ENCODE data around the gene ARMC5.

DNA sequence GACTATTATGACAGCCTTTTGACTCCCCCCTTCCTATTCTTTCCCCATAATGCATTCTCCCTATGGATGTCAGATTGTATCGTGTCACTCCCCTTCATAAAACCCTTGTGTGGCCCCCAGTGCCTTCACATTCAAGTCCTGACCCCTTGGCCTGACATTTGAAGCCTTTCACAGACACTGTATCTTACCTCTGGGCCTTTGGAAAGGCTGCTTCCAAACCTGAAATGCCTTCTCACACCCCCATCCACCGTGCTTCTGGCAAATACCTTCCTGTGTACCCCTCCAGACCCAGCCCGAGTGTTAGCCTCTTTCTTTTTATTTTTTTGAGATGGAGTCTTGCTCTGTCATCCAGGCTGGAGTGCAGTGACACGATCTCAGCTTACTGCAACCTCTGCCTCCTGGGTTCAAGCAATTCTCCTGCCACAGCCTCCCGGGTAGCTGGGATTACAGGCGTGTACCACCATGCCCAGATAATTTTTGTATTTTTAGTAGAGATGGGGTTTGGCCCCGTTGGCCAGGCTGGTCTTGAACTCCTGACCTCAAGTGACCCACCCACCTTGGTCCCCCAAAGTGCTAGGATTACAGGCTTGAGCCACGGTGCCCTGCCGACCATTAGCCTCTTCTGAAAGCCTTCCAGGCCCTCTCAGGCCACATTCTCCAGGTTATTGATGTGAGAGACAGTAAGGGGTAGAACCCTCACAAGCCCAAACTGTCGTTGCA is 2.1 kb downstream of the ARMC5 start:
- TF ChIP-seq, protein P1, sequence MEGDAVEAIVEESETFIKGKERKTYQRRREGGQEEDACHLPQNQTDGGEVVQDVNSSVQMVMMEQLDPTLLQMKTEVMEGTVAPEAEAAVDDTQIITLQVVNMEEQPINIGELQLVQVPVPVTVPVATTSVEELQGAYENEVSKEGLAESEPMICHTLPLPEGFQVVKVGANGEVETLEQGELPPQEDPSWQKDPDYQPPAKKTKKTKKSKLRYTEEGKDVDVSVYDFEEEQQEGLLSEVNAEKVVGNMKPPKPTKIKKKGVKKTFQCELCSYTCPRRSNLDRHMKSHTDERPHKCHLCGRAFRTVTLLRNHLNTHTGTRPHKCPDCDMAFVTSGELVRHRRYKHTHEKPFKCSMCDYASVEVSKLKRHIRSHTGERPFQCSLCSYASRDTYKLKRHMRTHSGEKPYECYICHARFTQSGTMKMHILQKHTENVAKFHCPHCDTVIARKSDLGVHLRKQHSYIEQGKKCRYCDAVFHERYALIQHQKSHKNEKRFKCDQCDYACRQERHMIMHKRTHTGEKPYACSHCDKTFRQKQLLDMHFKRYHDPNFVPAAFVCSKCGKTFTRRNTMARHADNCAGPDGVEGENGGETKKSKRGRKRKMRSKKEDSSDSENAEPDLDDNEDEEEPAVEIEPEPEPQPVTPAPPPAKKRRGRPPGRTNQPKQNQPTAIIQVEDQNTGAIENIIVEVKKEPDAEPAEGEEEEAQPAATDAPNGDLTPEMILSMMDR (conservative IDR thresholded peaks at IDR 0.05; ENCODE audit: low read depth, low read length): no peak
- TF ChIP-seq EZH2 (IDR thresholded peaks at IDR 0.05; ENCODE audit: borderline replicate concordance, low read depth, low read length, poor library complexity, severe bottlenecking): no peak

Data from A673 (cell line).